Gastrocnemius medialis (tissue), 4 donors: ENCODE measurements around the gene EML5. TPM values are rescaled to one million over a fixed set of nuclear protein-coding genes. Genes with fewer than 3 reads are reported as not detected.

Experiments
- ATAC-seq, 2 donors: fragments of 150-250 bp; one replicate each; pipeline ENCODE4 v1.9.1; 2016
- DNase-seq, 2 donors: peaks; one replicate each; pipeline ENCODE4 v3.0.0-alpha.2; 2019
- H3K27ac ChIP-seq, 4 donors: fragments of 200-600 bp; sonication (generic); 1 replicate in 1 of 4; 2 replicates in 3 of 4; pipeline ENCODE4 v1.5.1; 2016 to 2018; ENCODE audit warnings: mild to moderate bottlenecking in 2 of 4, moderate library complexity in 1 of 4
- H3K27me3 ChIP-seq, 3 donors: fragments of 200-600 bp; sonication (generic) in 2 of 3; 1 replicate in 1 of 3; 2 replicates in 2 of 3; pipeline versions ENCODE4 v1.5.1 to v1.6.0; 2016 to 2019; ENCODE audit warnings: mild to moderate bottlenecking in 1 of 3, moderate library complexity in 1 of 3
- H3K36me3 ChIP-seq, 2 donors: fragments of 200-600 bp; sonication (generic) in 1 of 2; one replicate each; pipeline ENCODE4 v1.5.1; 2017 to 2018
- H3K4me1 ChIP-seq, 2 donors: fragments of 200-600 bp; sonication (generic) in 1 of 2; one replicate each; pipeline ENCODE4 v1.5.1; 2016 to 2017; ENCODE audit warnings: mild to moderate bottlenecking in 2 of 2
- H3K4me3 ChIP-seq, 4 donors: fragments of 200-600 bp; sonication (generic) in 3 of 4; 1 replicate in 1 of 4; 2 replicates in 3 of 4; pipeline ENCODE4 v1.5.1; 2016 to 2019; ENCODE audit warnings: mild to moderate bottlenecking in 2 of 4
- H3K9me3 ChIP-seq, 3 donors: fragments of 200-600 bp; sonication (generic) in 2 of 3; 1 replicate in 1 of 3; 2 replicates in 2 of 3; pipeline ENCODE4 v1.5.1; 2016 to 2019
- CTCF ChIP-seq, 5 experiments: fragments of 450-650 bp in 3 of 5; fragments of 200-600 bp in 2 of 5; sonication (generic) in 2 of 5; IDR thresholded peaks in 4 of 5; conservative IDR thresholded peaks in 1 of 5; 1 replicate in 4 of 5; 2 replicates in 1 of 5; pipeline ENCODE4 v1.5.1; 2016 to 2019; ENCODE audit warnings: antibody characterized with exemption in 5 of 5, mild to moderate bottlenecking in 3 of 5, moderate library complexity in 3 of 5
- POLR2A ChIP-seq, 2 donors: fragments of 450-650 bp; IDR thresholded peaks; one replicate each; pipeline ENCODE4 v1.6.1; 2017; ENCODE audit warnings: antibody characterized with exemption in 2 of 2, mild to moderate bottlenecking in 2 of 2, moderate library complexity in 2 of 2
- in situ Hi-C, 4 donors: fragments of 200-750 bp; cut with MboI; loops; one replicate each; pipeline versions ENCODE4 v1.15.0 to v1.8.0; 2017; ENCODE audit warnings: low sequenced_read_pairs in 4 of 4
- intact Hi-C: fragments of 100-400 bp; cut with DNase I; formaldehyde crosslinking; loops from one replicate; pipeline ENCODE4 v1.15.1; 2023; ENCODE audit warnings: low total_unique reads
- total RNA-seq, 4 donors: library from RNA; depleted of rRNA; stranded (reverse); fragments of >200 nt; gene quantifications; one replicate each; pipeline versions ENCODE4 v1.1.0 to v1.2.3, GENCODE V29; 2016

EML5 gene
- total RNA-seq, 4 donors from 2014 or later = 0.07 TPM; not detected in 3

DNA sequence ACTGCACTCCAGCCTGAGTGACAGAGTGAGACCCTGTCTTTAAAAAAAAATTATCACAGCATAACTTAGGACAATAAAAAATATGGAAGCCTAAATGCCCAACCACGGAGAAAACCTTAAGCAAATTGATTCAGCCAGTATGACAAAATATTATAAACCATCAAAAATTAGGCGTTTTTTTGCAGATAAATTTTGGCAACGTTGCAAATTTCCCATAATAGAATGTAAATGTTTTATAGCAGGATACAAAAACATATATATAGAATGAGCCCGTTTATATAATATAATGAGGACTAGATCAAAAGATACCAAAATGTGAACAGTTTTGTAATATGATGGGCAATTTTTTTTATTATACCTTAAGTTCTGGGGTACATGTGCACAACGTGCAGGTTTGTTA, 6.8 kb upstream of the EML5 start:
- Histone ChIP-seq H3K9me3 (no peaks in the 10 kb centered on the region), H3K36me3 (no peaks in the 10 kb centered on the region), H3K4me3 (no peak overlapping the region), H3K27ac (no peak overlapping the region), H3K27me3 (no peaks in the 10 kb centered on the region), H3K4me1 (no peaks in the 10 kb centered on the region)
- in situ Hi-C loops (no loop called here), intact Hi-C loops (no loop called here)
- ATAC-seq (no peak), DNase-seq (no peak)
- no peak for TF ChIP-seq POLR2A (IDR thresholded peaks at IDR 0.05)
- no peak for TF ChIP-seq CTCF (IDR thresholded peaks at IDR 0.05 in 4 of 5, conservative IDR thresholded peaks at IDR 0.05 in 1 of 5)

DNA sequence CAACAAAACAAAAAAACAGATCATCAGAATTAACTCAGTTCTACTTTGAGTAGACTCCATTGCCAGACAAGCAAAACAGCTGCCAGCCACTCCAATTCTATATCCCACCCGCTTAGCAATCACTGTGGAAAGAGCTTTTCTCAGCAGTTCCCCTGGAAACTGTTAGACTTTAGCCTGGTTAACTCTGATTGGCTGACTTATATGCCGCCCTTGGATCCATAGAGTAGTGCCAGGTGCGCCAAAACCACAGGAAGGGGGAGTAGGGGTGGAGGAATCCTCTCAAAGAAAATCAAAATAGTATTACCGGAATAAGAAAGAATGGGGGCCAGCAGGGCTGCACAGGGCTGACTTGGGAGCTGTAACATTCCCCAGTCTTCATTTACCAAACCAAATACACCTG, 5.4 kb upstream of the EML5 start:
- no peak for ATAC-seq
- Histone ChIP-seq H3K27me3 (no peaks in the 10 kb centered on the region), H3K9me3 (no peaks in the 10 kb centered on the region), H3K27ac (no peak overlapping the region), H3K4me3 (no peak overlapping the region), H3K36me3 (no peaks in the 10 kb centered on the region), H3K4me1 (no peaks in the 10 kb centered on the region)
- no peak for TF ChIP-seq POLR2A (IDR thresholded peaks at IDR 0.05)
- no peak for TF ChIP-seq CTCF (IDR thresholded peaks at IDR 0.05 in 4 of 5, conservative IDR thresholded peaks at IDR 0.05 in 1 of 5)
- intact Hi-C loops = no loop called here
- in situ Hi-C loops = no loop called here
- no peak for DNase-seq

DNA sequence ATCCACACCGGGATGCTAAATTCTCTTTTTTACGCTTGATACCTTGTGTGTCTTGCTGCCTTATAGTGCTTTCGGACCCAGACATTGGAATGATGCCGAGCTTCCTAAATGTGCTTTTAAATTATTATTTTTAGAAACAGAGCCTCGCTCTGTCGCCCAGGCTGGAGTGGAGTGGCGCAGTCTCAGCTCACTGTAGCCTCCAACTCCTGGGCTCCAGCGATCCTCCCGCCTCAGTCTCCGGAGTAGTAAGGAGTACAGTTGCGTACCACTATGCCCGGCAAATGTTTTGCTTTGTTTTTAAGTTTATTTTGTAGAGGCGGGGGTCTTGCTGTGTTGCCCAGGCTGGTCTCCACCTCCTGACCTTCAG, 489 bp upstream of the EML5 start:
- ATAC-seq (no peak), DNase-seq (no peak)
- intact Hi-C loops (no loop called here), in situ Hi-C loops (no loop called here)
- H3K27ac ChIP-seq = no peak overlapping the region
- no peaks in the 10 kb centered on the region for H3K36me3 ChIP-seq
- H3K4me1 ChIP-seq = no peaks in the 10 kb centered on the region
- H3K4me3 ChIP-seq = peak overlapping the region; percentile 56 to 81 (median 60)
- no peak for TF ChIP-seq CTCF (IDR thresholded peaks at IDR 0.05 in 4 of 5, conservative IDR thresholded peaks at IDR 0.05 in 1 of 5)
- no peak for TF ChIP-seq POLR2A (IDR thresholded peaks at IDR 0.05)
- no peaks in the 10 kb centered on the region for H3K9me3 ChIP-seq
- peaks cover 0 to 8% (median 7%) of the 10 kb centered on the region in 3 donors for H3K27me3 ChIP-seq

GRCh38 chr14:88791629-88792472, 902 bp downstream of the EML5 start:
- Histone ChIP-seq H3K27me3 (peaks cover 0 to 8% (median 7%) of the 10 kb centered on the region in 3 donors), H3K27ac (no peak overlapping the region), H3K4me3 (peak overlapping the region; percentile 56 to 81 (median 60)), H3K36me3 (no peaks in the 10 kb centered on the region), H3K9me3 (no peaks in the 10 kb centered on the region), H3K4me1 (no peaks in the 10 kb centered on the region)
- DNase-seq (no peak), ATAC-seq (no peak)
- TF ChIP-seq POLR2A (IDR thresholded peaks at IDR 0.05) (no peak), CTCF (IDR thresholded peaks at IDR 0.05 in 4 of 5, conservative IDR thresholded peaks at IDR 0.05 in 1 of 5) (no peak)
- intact Hi-C loops (no loop called here), in situ Hi-C loops (no loop called here)
